Measurements from ENCODE around the gene CCDC172. TPM values are rescaled to one million over a fixed set of nuclear protein-coding genes. Genes with fewer than 3 reads are reported as not detected.

The CCDC172 gene
- polyA plus RNA-seq, 3 donors, result not detected

DNA sequence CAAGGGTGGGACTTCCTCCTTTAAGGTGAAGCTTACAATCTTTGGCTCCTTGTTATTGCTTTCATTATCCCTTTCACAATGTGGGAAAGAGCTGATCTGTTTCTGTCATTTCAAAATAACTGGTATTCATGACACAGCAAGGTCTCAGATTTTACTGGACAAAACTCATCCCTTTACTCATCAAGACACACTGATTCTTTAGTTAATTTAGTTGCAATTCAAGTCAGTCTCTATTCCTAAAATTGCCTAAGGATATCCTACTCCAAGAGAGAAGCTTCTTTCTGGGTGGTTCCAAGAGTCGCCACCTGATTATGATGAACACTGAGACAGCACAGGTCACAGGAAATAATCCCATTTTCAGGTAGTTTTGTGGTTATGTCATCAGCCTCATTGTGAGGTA is 97.6 kb downstream of the CCDC172 start:
- DNase-seq (ENCODE audit: low read depth in 3 of 3, low spot score in 2 of 3), result no peak

- DNase-seq (ENCODE audit: low read depth in 3 of 3, low spot score in 2 of 3), result no peak
These were observed 103.4 kb downstream of the CCDC172 start, which contains the start of gene PNLIPRP3 for GRCh38 chr10:116427671-116428070. TSS of gene PNLIPRP3 (plus strand) at chr10:116427847. CDS start at chr10:116428013, 166 bp downstream.

DNA sequence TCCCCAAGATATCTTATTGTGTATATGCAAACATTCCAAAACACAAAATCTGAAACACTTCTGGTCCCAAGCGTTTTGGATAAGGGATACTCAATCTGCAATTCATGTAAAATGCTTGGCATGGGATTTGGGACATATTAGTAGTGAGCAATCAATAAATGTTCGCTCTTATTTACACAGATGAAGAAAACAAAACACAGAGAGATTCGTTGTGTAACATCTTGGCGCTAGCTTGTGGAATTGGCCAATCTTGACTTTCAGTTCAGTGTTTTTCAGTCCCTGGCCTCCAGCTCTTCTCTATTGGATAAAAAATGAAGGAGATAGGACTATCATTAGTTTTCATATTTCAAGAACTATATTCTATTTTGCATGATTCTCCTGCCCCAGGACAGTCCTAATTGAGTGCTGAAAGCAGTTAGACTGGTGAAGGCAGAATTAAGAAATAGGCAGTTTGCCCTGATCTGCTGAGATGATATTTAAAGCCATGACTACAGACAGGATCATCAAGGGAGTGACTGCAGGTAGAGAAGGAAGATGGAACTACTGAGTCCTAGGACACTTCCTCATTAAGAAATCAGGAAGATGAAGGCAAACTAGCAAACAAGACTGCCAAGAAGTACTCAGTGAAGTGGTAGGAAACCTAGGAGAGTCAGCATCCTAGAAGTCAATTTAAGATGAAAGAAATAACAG is 105.2 kb downstream of the CCDC172 start:
- DNase-seq (ENCODE audit: low read depth in 3 of 3, low spot score in 2 of 3), result no peak

Other genes with a start within 250 kb of the CCDC172 start
- 10 to 100 TPM; 20.8 to 32.3 (median 22.5) TPM for gene GFRA1, start 51.2 kb upstream of the CCDC172 start, polyA plus RNA-seq (ENCODE audit: insufficient read length in 3 of 3)
- not detected for gene PNLIPRP3, start 103.4 kb downstream of the CCDC172 start, polyA plus RNA-seq (ENCODE audit: insufficient read length in 3 of 3)
- not detected for gene PNLIP, start 221.5 kb downstream of the CCDC172 start, polyA plus RNA-seq (ENCODE audit: insufficient read length in 3 of 3)